NCI-H69 (cell line): Measurements from ENCODE around the gene SNRNP40.
"Not testable (repeated sequence)": the region's sequence is repeated elsewhere in the genome, so short reads cannot be mapped to it uniquely, and the experiment has no call there.

Experiments used
- DNase-seq: peaks from one replicate; lab custom pipeline; 2025; lab: John Stamatoyannopoulos, UW

SNRNP40 gene

DNA sequence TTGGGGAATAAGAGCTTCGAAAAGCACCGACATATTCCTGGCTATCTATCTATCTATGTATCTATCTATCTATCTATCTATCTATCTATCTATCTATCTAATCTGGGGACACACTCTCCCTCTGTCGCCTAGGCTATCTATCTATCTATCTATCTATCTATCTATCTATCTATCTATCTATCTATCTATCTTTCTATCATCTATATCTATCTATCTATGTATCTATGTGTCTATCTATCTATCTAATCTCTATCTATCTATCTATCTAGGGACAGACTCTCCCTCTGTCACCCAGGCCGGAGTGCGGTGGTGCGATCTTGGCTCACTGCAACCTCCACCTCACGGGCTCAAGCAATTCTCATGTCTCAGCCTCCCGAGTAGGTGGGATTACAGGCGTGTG, 14.2 kb downstream of the SNRNP40 start:
- not testable (repeated sequence) for DNase-seq

DNA sequence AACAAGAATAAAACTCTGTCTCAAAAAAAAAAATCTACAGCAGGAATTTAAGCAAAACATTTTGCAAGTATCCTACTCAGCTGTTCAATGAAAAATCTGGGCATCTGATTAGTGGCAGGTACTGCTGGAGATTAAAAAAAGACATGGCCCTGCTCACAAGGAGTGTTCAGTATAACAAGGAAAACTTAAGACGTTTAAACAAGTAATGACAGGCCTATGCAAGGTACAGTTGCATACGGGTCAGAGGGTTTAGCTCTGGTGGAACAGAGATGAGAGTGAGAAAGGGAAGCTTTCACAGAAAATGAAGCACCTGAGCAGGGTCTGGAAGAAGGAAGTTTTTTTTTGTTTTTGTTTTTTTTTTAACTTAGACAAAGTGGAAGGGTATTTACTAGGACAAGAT, 23.0 kb downstream of the SNRNP40 start:
- no peak for DNase-seq

DNA sequence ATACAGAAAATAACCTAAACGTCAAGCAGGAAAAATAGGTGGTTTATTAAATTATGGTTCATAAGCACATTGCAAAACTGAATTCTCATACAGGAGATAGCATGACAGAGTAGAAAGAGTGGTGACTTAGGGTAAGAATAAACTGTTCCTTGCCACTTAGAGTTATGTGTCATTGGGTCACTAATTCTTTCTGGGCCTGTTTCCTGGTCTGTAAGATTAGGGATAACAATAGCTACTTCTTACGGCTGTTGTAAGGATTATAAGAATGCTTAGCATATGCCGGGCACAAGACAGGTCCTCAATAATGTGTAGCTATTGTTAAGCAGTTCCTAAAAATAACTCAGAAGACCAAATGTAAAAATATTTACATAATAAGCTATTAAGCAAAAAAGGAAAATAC, 24.2 kb downstream of the SNRNP40 start:
- no peak for DNase-seq

DNA sequence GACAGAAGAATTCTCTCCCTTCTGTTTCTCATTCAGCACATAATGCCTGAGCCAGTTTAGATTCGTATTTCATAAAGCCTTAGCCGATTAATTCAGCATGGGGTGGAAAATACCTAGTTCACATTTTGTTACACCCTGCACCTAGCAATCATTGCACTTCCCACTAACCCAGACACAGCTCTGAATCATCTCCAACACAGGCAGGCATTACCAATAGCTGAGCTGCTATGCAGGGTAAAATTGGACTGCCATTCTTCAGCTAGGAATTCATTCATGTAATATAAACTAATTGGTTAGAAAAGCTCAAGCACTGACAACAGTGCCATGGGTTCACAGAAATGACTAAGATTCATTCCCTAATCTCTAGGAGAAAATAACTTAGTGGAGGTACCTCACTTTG, 30.0 kb downstream of the SNRNP40 start:
- no peak for DNase-seq

DNA sequence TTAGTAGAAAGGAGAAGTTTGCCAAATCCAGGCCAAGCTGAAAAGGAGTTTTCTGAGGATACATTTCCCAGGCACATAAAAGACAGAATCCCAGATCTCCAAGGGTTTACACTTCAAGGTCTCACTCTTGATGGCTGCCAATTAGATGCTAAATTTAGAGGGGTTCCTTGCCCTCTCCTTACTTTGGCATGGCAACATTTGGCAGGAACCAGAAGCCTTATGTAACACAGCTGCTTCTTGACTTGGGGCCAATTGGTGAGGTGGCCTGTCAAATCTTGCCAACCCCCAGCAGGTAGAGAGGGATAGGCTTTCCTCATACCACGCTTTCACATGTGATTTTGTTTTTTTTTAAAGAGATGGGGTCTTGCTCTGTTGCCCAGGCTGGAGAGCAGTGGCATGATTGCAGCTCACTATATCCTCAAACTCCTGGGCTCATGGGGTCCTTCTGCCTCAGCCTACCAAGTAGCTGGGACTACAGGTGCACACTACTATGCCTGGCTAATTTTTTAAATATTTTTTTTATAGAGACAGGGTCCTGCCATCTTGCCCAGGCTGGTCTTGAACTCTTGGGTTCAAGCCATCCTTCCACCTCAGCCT, 31.7 kb downstream of the SNRNP40 start:
- DNase-seq, result no peak

DNA sequence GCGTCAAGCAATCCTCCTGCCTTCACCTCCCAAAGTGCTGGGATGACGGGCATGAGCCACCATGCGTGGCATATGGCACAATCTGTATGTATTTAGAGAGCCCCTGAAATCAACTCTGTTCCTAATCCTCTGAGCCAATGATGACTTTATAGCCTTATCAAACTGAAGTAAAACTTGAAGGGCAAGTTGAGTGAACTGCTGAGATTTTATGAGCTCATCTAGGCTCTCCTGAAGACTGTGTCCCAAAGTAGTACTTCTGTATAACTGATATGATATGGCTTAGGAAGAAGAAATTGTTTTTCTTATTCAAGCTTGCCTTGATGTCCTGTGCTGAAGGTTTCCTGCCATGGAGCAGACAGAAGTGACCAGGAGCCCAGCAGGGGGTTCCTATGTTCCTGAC, 33.2 kb downstream of the SNRNP40 start:
- no peak for DNase-seq

DNA sequence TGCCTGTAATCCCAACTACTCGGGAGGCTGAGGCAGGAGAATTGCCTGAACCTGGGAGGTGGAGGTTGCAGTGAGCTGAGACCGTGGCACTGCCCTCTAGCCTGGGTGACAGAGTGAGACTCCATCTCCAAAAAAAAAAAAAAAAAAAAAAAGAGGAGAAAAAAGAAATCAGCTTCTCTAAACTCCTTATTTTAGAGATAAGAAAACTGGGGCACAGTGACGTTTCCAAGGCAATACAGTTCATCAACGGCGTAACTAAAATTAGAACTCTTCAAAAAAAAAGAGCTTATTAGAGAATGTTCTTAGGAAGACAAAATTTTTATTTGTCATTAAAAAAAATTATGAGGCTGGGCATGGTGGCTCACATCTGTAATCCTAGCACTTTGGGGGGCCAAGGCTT, 34.2 kb downstream of the SNRNP40 start:
- DNase-seq, result not testable (repeated sequence)

DNA sequence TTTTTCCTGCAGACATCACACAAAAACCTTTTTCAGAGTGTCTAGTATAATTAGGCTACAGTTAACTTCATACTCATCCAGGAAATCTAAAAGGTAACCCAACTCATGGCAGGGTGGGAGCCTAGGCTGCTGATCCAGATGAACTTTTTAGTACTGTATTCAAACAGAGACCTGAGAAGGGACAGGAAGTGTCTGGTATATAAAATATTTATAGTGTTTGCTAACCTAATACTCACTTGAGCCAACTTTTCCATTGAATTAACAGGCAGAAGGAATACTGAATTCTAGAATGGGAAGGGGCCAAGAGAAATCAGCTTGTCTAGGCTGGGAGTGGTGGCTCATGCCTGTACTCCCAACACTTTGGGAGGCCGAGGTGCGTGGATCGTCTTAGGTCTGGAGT, 34.7 kb downstream of the SNRNP40 start:
- DNase-seq, result no peak

DNA sequence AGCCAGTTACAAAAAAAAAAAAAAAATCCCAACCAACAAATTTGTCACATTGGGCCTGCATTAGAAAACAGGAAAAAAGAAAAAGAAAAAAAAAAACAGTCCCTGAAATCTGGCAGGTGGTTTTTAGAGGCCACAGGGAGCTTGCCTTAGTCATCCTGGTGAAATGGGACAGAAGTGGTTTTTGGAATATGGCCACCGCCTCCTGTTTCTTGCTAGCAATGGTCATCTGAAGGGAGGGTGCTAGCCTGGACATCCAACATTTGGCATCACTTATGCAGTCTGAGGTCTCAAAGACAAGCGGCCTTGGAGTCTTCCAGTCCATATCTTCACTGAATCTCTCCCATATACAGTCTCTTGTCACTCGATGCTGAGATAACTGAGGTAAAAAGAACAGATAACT, 36.8 kb downstream of the SNRNP40 start:
- no peak for DNase-seq

DNA sequence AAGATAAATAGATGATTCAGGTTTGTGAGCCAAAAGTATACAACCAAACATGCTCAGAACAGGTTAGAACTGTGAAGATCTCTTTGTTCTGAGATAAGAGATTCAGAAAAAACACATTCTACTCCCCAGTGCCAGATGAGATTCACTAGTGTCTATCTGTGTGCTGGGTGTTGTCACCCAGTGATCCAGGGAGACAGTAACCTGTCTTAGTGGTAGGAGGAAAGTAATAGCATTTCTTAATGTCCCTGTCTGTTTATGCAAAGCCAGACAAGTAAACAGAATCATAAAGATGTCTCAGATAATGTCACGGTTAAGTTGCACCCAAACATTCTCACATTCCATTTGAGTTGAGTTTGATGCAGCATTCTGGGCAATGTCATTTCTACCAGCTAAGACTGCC, 38.0 kb downstream of the SNRNP40 start:
- no peak for DNase-seq

DNA sequence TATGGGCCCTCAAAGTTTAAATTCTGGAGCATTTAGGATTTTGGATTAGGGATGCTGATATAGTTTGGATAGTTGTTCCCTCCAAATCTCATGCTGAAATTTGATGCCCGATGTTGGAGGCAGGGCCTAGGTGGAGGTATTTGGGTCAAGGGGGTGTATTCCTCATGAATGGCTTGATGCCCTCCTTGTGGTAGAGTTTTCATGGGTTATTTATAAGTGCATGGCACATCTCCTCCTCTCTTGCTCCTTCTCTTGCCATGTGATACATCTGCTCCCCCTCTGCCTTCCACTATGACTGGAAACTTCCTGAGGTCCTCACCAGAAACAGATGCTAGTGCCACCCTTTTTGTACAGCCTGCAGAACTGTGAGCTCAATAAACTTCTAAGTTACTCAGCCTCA, 39.4 kb downstream of the SNRNP40 start:
- no peak for DNase-seq

DNA sequence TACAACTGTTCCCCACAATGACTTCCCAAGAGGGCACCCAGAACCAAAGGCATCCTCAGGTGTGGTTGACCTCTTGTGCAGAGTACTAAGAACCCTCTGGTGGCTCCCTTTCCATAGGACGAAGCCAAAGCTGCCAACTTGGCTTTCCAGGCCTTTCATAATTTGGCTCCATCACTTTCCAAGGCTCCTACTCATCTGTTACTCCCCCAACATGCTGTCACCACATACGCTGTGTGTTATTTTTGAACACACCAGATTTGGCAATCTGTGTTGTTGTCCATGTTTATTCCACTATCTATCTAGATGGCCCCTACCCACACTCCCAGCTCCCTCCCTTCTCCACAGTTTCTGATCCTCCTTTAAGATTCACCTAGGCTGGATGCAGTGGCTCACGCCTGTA, 46.7 kb downstream of the SNRNP40 start:
- no peak for DNase-seq

DNA sequence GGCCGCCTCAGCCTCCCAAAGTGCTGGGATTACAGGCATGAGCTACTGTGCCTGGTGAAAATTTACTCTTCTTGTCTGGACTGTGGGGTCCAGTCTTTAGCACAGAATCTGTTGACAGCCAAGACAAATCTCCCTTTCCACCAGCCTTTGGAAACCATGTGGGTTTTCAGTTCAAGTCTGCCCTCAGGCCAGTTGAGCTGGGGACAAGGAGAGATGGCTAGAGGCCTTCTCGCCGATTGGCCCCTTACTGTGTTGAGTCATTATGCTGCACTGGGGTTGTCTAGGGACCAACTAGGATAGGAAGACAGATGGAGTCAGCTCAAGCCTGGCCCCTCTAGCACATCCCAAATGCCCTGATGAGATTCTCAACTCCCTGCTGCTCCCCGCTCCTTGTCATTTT, 48.3 kb downstream of the SNRNP40 start:
- DNase-seq, result peak; percentile 11

DNA sequence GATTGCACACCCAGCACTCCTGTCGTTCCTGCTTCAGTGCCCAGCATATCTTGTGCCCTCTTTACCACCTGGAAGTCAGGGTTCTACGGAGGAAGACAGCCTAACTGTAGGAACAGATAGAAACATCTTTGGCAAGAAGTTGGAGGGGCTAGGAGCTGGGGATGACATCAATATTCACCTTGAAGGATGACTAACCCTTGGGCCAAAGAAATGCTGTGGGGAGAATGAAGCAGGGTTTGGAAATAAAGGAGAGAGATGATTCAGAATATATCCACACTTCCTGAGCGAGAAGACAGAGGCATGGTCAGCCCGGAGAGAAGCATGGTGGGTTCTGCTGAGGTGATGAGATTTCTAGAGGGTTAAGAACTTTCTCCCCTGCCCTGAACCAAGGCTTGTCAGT, 52.3 kb downstream of the SNRNP40 start:
- DNase-seq, result no peak

DNA sequence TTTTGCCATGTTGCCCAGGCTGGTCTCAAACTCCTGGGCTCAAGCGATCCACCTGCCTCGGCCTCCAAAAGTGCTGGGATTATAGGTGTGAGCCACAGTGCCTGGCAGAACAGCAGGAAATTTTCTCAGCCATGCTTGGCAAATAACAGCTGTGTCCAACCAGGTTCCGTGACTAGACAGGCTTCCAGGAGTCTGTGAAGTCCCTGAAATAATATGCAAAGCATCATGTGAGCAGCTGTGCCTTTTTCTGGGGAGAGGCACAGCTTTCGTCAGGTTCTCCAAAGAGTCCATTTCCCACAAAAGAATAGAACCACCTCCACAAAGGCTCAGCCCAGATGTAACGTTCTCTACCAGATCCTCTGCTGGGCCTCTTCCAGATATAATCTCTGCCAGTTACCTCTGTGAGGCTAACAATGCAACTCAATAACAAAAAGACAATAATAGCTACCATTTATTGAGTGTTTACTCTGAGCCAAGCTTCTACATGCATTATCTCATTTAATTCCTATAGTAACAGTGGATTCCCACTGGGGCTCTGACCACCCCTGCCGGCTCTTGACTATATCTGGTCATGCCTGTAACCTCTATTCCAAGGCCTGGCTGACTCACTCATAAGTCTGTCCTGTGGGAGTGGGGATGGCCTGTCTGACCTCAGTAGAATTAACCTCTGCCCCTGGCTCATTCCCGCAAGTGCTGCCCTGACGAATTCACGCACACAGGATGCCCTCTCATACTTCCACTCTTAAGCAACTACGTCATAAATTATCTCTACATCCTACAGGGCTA, 52.9 kb downstream of the SNRNP40 start:
- DNase-seq, result peak; percentile 67

DNA sequence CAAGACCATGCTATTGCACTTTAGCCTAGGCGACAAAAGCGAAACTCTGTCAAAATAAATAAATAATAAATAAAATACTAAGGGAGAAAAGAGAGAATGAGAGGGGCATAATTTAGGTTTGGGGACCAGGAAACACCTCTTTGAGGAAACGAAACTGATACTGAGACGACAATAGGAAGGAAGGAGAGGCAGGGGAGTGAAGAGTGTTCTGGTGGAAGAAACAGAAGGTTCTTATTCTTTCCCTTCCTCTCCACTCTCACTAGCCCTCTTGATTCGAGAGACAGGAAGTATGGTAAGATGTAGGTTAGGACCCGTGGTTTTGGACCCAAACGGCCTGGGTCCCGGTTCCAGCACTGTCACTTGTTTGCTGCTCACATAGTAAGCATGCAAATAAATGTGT, 55.3 kb downstream of the SNRNP40 start:
- no peak for DNase-seq

DNA sequence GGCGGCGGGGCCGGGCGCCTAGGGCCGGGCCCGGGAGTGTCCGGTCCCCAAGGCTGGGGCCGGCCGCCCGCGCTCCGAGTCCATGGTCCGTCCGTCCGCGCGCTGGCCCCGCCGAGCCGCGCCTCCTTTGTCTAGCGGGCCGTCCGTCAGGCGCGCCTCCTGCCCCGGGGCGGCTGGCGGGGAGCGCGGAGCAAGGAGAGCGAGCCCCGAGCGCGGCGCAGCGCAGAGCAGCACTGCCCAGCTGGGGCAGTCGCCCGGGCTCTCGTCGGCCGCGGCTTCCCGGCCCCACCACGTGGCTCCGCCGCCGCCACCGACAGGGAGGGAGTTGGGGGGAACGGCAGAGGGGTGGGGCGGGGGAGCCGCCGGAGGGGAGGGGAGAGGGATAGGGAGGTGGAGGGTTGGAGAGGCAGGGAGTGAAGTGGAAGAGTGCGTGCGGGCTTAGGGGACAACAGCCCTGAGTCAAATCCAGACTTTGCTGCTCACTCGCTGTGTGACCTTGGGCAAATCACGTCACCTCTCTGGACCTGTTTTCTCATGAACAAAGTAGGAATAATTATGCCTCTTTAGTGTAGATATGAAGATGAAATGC, 56.8 kb downstream of the SNRNP40 start, which contains the start of gene NKAIN1:
Gene NKAIN1 (minus strand): TSS at position 235 of the 589 bp plus-strand sequence. CDS start 340 bp downstream, outside the sequence.
- peak; percentile 59 for DNase-seq

DNA sequence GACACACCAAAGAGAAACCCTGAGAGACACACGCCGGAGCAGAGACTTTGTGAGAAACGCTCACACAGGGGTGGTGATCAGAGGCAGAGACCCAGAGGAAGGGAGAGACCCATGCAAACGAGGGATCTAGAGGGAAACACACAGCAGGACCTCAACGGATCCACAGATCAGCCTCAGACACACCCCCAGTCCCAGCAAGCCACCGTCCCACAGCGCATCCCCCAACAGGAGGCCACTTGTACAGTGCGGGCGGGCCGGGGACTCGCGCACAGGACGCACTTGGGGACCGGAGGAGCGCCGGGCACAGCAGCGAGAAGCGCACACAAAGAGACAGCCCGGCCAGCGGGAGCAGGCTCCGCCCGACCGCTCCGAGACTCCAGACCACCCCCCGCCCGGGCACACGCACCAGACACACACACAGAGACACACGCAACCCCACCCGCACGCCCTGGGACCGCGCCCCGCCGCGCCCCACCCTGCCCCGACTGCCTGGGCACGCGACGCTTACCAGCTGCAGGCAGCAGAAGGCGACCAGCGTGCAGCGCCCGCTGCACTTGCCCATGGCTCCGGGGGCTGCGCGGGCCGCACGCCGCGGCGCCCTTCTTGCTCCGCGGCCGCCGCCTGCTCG, 57.5 kb downstream of the SNRNP40 start:
- peak; percentile 65 for DNase-seq

DNA sequence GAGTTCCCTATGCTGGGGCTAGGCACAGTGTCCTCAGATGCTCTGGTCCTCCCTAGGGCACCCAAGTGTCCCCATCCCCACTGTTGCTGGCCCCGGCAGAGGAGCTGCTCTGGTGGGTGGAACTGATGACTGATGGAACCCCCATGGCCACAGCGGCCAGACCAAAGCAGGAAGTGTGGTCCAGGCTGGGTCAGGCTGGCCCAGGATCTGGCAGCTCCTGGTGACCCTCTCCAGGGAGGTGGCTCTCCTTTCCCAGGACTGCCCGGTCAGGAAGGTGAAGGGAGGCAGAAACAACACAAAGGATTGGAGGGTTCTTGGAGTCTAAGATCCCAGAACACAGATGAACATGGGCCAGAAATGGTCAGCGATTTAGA, 58.0 kb downstream of the SNRNP40 start:
- no peak for DNase-seq

DNA sequence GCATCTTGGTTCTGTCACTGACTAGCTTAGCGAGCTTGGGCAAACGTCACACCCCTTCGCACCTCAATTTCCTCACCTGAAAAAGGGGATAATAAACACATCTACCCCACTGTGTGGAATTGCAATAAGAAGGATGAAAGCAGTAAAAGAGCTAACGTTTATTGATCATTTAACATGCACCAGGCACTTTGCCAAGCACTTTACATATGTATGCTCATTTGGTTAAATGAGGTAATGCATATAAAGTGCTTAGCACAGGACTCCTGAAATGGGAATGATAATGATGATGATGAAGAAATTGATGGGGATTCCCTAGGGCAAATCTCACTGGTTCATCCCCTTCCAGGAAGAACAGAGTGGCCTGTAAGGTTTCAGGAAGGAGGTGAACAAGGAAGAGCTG, 61.7 kb downstream of the SNRNP40 start:
- DNase-seq, result no peak

DNA sequence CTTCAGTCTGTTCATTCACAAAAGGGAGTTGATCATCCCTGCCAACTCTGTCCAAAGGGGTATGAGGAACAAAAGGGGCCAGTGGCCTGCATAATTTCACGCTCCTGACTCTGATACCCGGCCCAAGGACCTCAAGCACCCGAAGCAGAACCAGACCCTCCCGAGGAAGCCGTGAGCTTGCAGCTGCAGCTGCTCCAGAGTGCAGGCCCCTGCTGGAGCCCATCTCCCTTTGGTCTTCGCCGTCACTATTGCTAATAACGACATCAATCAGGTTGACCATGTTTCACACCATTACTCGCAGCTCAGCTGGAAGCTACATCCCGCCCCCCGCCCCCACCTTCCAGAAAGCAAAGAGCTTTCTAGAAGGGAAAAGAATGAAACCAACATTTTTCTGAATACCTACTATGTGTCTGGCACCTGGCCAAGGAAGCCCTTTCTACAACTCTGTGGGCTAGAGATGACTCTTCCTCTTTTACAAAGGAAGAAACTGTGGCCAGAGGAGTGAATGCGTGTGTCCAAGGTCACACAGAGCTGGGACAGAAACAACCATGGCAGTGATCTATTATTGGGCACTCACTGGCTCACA, 62.4 kb downstream of the SNRNP40 start:
- no peak for DNase-seq

DNA sequence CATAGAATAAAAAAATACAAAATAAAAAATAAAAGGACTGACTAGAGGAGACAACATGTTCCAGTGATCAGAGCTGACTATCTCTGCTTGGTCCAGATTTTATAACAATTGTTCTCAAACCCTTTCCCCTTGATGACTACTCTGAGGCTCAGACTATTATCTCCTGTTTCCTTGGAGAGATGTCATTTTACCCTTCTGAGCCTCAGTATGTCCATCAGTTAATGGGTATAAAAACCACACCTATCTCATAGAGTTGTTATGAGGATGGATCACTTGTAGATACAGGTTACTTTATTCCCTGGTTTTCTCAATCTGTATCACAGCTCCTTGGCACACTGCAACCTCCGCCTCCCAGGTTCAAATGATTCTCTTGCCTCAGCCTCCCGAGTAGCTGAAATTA, 63.9 kb downstream of the SNRNP40 start:
- no peak for DNase-seq

DNA sequence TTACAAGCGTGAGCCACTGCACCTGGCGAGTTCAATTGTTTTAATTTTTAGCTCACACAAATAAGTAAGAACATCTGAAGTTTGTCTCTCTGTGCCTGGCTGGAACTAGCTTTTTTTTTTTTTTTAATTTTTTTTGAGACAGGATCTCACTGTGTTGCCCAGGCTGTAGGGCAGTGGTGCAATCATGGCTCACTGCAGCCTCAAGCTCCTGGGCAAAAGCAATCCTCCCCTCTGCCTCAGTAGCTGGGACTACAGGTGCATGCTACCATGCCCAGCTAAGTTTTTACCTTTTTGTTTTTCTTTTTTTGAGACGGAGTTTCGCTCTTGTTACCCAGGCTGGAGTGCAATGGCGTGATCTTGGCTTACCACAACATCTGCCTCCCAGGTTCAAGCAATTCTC, 64.8 kb downstream of the SNRNP40 start:
- no peak for DNase-seq
